HG02852 (cell line): Measurements from ENCODE around the gene HPGDS.

Source experiments
- ATAC-seq: cut with Tn5 transposase; IDR thresholded peaks from one replicate; pipeline ENCODE4 v1.9.1; 2021; ENCODE audit warnings: mild to moderate bottlenecking, moderate library complexity; ENCODE audit not compliant: unreplicated experiment

Gene HPGDS

DNA sequence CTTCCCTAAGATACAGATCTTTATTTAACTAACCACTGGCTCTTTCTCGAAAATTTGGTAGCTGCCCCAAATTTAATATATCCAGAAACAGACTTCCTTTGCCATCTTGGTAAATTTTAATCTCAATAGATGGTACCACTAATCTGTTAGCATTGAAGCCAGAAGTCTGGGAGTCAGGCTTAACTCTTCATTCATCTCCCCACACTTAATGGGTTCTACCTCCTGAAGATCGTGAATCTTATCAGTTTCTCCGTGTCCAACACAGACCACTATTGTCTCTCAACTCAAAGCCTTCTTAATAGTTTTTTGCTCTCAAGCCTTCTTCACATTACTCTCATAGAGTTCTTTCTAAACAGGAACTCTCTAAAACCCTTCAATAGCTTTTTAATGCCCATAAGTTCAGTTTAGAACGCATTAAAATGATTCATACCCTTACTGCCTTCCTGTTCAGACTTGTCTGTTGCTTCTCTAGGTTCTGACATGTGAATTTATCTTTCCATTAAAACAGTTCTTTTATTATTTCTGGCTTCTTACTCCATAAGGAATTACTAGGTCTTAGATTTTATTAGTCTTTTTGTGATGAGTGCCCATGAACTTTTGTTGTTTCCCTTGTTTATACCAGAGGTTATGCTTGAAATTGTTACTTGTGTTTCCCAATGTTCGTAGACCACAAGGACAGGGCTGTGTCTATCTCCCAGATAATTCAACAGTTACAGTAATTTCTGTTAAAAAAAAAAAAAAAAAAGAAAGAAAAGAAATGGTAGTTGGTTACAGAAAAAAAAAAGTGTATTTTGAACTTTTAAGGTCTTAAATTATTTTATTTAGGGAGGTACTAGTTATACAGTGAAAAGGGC is 80.2 kb downstream of the HPGDS start:
- ATAC-seq, result no peak

DNA sequence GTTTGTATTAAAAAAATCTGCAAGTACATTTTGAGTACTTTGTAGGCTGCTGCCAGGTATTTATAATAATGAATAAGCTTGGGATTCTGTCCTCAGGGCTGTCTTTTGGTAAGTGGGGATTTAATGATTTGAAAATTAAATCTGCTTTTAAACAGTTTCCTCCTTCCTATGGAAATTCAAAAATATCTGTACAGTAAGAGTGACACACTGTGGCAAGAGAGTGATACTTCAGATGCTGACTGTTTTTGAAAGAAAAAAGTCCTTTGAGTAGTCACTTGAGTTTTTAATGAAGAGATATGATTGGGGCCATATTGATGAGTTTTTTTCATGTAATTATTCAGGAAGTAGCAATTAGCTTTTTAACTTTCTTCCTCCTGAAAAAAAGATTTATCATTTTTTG is 85.8 kb downstream of the HPGDS start:
- no peak for ATAC-seq

- no peak for ATAC-seq
These were observed 86.4 kb downstream of the HPGDS start for GRCh38 chr4:94256144-94256783.

DNA sequence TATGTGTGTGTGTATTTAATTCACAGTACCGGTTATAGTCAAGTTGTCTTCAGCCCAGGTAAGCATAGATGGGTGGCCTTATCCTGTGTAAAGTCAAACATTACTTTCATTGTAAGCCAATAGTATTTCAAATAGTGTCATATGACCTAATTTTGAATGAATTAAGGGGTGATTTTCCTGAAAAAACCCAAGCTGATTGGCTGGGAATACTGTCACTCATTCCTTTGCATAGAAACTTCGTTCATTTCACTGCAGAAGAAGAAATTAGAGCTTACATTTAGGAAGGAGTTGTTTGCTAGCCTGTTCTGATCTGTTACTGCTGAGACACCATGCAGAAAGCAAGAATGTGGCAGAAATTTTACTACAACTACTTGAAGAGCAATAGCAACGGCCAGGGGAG is 89.6 kb downstream of the HPGDS start:
- no peak for ATAC-seq

DNA sequence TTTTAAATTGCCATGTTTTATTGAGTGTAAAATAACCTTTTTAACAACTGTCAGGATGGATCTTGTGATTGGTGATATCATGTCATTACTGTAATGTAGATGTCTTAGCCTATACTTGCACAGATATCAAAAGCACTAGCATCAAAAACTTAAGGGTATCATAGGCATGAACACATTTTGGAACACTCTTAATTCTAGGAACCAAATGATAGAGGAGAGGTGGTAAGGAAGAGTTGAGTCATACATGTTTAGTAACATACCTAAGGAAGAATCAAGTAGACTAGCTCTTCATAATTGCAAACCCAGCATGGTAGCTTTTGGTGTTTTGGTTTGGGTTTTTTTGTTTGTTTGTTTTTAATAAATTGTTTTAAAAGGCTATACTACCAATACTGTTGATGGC is 91.5 kb downstream of the HPGDS start:
- ATAC-seq, result no peak
